CD8-positive, alpha-beta memory T cell (primary cell): ENCODE measurements around the gene GSTM4. TPM values are rescaled to one million over a fixed set of nuclear protein-coding genes. Genes with fewer than 3 reads are reported as not detected.
A peak's percentile ranks its signal among the peaks of the same experiment; 100 is the strongest.

Experiments used
- CTCF ChIA-PET: fragments of 350-600 bp; sonication (Branson Sonifier 250); formaldehyde crosslinking; loops from one replicate; lab custom pipeline; 2021; ENCODE audit warnings: antibody characterized with exemption; lab: Charles Lee
- POLR2A ChIA-PET: fragments of 350-600 bp; sonication (Branson Sonifier 250); formaldehyde crosslinking; loops from one replicate; lab custom pipeline; 2021; ENCODE audit warnings: antibody characterized with exemption; lab: Charles Lee
- DNase-seq, 5 donors: peaks; one replicate each; pipeline versions ENCODE4 v3.0.0 to v3.0.0-alpha.2; 2020 to 2022; ENCODE audit warnings: mixed read lengths in 1 of 5
- H3K27ac ChIP-seq: one replicate; pipeline ENCODE4 v1.7.0; 2013; ENCODE audit warnings: low read depth, mild to moderate bottlenecking, low read length, moderate library complexity
- H3K27me3 ChIP-seq: 2 replicates; pipeline ENCODE4 v1.7.0; 2013; ENCODE audit warnings: low read length, mild to moderate bottlenecking; ENCODE audit not compliant: insufficient read depth, poor library complexity, severe bottlenecking
- H3K36me3 ChIP-seq: 2 replicates; pipeline ENCODE4 v1.7.0; 2013; ENCODE audit warnings: mild to moderate bottlenecking, low read length, moderate library complexity; ENCODE audit not compliant: insufficient read depth
- H3K4me1 ChIP-seq: 2 replicates; pipeline ENCODE4 v1.7.0; 2013; ENCODE audit warnings: mild to moderate bottlenecking, low read length, moderate library complexity; ENCODE audit not compliant: insufficient read depth
- H3K4me3 ChIP-seq: 2 replicates; pipeline ENCODE4 v1.7.0; 2013; ENCODE audit warnings: mild to moderate bottlenecking, low read length
- H3K9me3 ChIP-seq: 2 replicates; pipeline ENCODE4 v1.7.0; 2013; ENCODE audit warnings: mild to moderate bottlenecking, low read length
- H3K27ac Mint-ChIP-seq, 8 donors: one replicate each; pipeline ENCODE4 v1.8.0; 2020 to 2021; ENCODE audit warnings: mixed read lengths in 8 of 8, mild to moderate bottlenecking in 6 of 8, inconsistent platforms in 3 of 8, moderate library complexity in 3 of 8
- H3K27me3 Mint-ChIP-seq, 2 donors: one replicate each; pipeline ENCODE4 v1.8.0; 2020 to 2021; ENCODE audit warnings: mixed read lengths in 2 of 2, mild to moderate bottlenecking in 1 of 2, moderate library complexity in 1 of 2
- H3K36me3 Mint-ChIP-seq, 3 donors: one replicate each; pipeline ENCODE4 v1.8.0; 2020 to 2021; ENCODE audit warnings: mixed read lengths in 3 of 3, inconsistent platforms in 1 of 3, mild to moderate bottlenecking in 1 of 3
- H3K4me1 Mint-ChIP-seq, 3 donors: one replicate each; pipeline ENCODE4 v1.8.0; 2020 to 2021; ENCODE audit warnings: mixed read lengths in 3 of 3, inconsistent platforms in 1 of 3, mild to moderate bottlenecking in 1 of 3
- H3K4me3 Mint-ChIP-seq, 7 donors: one replicate each; pipeline ENCODE4 v1.8.0; 2020 to 2021; ENCODE audit warnings: mixed read lengths in 7 of 7, mild to moderate bottlenecking in 6 of 7, moderate library complexity in 4 of 7, inconsistent platforms in 2 of 7
- H3K9me3 Mint-ChIP-seq, 5 donors: one replicate each; pipeline ENCODE4 v1.8.0; 2020 to 2022; ENCODE audit warnings: mixed read lengths in 5 of 5, mild to moderate bottlenecking in 3 of 5, moderate library complexity in 2 of 5, inconsistent platforms in 1 of 5
- polyA plus RNA-seq: library from polyadenylated mRNA; unstranded; fragments of 300-500 nt; fragmentation: Illumina TruSeq; gene quantifications from one replicate; pipeline ENCODE4 v1.2.3, GENCODE V29; 2021
- total RNA-seq, 2 experiments: library from RNA; stranded (reverse); gene quantifications; one replicate each; pipeline ENCODE4 v1.2.3, GENCODE V29; 2021

Gene GSTM4
- total and polyA plus RNA-seq, 3 experiments from 2014 or later, result 1.6 to 4.4 (median 2.7) TPM

DNA sequence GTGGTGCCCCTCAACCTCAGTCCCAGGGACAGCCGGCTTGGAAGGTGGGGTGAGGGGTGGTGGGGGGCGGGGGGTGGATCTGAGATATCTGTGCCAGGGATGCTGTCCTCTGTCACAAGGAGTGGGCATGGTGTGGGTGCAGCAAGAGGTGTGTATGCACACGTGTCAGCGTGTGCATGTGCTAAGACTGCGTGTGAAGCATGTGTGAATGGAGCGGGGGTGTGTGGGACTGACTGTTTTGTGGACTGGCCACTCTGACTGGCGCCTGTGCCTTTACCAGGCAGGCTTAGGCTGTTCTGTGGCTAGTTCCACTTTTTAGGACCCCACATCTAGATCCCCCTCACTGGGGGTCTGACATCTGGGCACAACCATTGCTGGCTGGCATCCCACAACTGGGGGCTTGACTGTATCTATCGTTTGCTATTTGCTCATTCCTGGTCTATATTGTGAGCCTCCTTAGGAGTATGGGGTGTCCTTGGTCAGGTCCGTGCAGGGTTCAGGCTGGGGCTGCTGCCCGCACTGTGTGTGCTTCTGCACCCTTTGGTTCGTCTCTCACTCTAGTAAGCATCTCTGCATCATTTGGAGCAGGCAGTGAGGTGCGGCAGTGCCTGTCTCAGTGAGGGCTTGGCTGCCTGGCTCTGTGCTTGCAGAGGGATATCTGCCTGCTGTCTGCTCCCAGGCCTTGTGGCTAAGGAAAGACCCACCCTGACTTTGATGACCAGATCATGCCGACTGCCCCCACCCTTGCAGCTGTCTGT is 34.3 kb upstream of the GSTM4 start:
- CTCF ChIA-PET, result interaction anchor here (1.2 to 8.9 kb wide), 4 partner anchors 9 to 130 kb away, joined by 3 to 52 read pairs (median 12); no protein-coding TSS in a partner anchor
- Mint-ChIP-seq H3K36me3 (peaks cover 0 to 23% (median 0%) of the 10 kb centered on the region in 3 donors), H3K27ac (peak overlapping the region; percentile 91 to 99 (median 98)), H3K27me3 (no peaks in the 10 kb centered on the region), H3K4me3 (peak overlapping the region; percentile 91 to 100 (median 97)), H3K4me1 (peaks cover 57 to 70% (median 58%) of the 10 kb centered on the region in 3 donors), H3K9me3 (no peaks in the 10 kb centered on the region)
- Histone ChIP-seq H3K36me3 (no peaks in the 10 kb centered on the region), H3K27ac (peak overlapping the region; percentile 91), H3K4me3 (peak overlapping the region; percentile 94), H3K27me3 (no peaks in the 10 kb centered on the region), H3K9me3 (no peaks in the 10 kb centered on the region), H3K4me1 (peaks cover 51% of the 10 kb centered on the region)
- POLR2A ChIA-PET, result interaction anchor here (1.6 kb wide), 1 partner anchor 73 kb away, joined by 4 read pairs; the partner anchor contains the start of gene GNAI3
- no peak for DNase-seq

DNA sequence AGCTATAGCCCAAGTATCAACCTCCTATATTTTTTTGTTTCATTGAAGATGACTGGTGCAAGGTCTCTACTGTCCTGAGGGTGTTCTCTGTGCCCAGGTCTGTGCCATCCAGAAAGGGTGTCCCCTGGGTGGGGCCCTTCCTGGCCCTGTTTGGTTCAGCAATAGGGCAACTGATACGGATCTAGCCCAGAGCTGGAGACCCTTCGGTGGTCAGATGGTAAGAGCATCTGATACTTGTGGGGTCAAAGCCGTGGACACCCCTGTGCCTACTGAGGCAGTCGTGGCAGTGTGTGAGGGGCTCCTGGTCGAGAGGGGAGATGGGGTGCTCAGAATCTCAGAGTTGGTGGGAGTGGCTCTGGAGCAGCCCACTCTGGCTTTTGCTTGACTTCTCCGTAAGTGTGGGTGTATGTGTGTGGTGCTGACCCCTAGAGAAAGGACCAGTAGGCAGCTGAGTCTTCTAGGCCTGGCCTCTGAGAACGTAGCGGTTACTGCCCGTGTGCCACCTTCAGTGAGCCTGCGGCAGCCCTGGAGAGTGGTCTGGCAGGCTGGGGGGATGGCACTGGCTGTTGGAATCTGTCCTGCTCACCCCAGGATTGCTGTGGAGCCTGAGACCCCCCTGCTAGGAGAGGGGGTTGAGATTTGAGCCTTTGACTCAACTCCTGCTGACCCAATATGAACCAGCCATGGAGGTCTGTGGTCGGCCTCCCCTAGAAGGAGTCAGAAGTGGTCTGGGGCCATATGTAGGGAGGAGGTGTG is 33.6 kb upstream of the GSTM4 start:
- Histone ChIP-seq H3K9me3 (no peaks in the 10 kb centered on the region), H3K4me1 (peaks cover 50% of the 10 kb centered on the region), H3K36me3 (no peaks in the 10 kb centered on the region), H3K27ac (peak overlapping the region; percentile 91), H3K27me3 (no peaks in the 10 kb centered on the region), H3K4me3 (peak overlapping the region; percentile 94)
- POLR2A ChIA-PET, result interaction anchor here (1.6 kb wide), 1 partner anchor 73 kb away, joined by 4 read pairs; the partner anchor contains the start of gene GNAI3
- CTCF ChIA-PET, result interaction anchor here (1.2 to 8.9 kb wide), 4 partner anchors 8 to 130 kb away, joined by 3 to 52 read pairs (median 12); no protein-coding TSS in a partner anchor
- Mint-ChIP-seq H3K27me3 (no peaks in the 10 kb centered on the region), H3K36me3 (peaks cover 0 to 30% (median 0%) of the 10 kb centered on the region in 3 donors), H3K9me3 (no peaks in the 10 kb centered on the region), H3K4me3 (peak overlapping the region; percentile 91 to 100 (median 97)), H3K4me1 (peaks cover 50 to 66% (median 51%) of the 10 kb centered on the region in 3 donors), H3K27ac (peak overlapping the region; percentile 88 to 99 (median 98))
- no peak for DNase-seq

- peak overlapping the region; percentile 36 for H3K4me3 ChIP-seq
- H3K36me3 Mint-ChIP-seq, result peaks cover 0 to 36% (median 0%) of the 10 kb centered on the region in 3 donors
- no peaks in the 10 kb centered on the region for H3K9me3 ChIP-seq
- H3K9me3 Mint-ChIP-seq, result no peaks in the 10 kb centered on the region
- H3K4me1 ChIP-seq, result peaks cover 50% of the 10 kb centered on the region
- CTCF ChIA-PET, result interaction anchor here (8.9 kb wide), 1 partner anchor 17 kb away, joined by 52 read pairs; no protein-coding TSS in a partner anchor
- peaks cover 46 to 62% (median 48%) of the 10 kb centered on the region in 3 donors for H3K4me1 Mint-ChIP-seq
- H3K4me3 Mint-ChIP-seq, result peak overlapping the region; percentile 70 to 99 (median 96)
- no peak for DNase-seq
- POLR2A ChIA-PET, result interaction anchor here (1.6 kb wide), 1 partner anchor 74 kb away, joined by 4 read pairs; the partner anchor contains the start of gene GNAI3
- peak overlapping the region; percentile 29 to 99 (median 98) for H3K27ac Mint-ChIP-seq
- no peaks in the 10 kb centered on the region for H3K27me3 Mint-ChIP-seq
- H3K27me3 ChIP-seq, result no peaks in the 10 kb centered on the region
- H3K27ac ChIP-seq, result no peak overlapping the region
- H3K36me3 ChIP-seq, result peaks cover 3% of the 10 kb centered on the region
These were observed 33.0 kb upstream of the GSTM4 start for GRCh38 chr1:109622895-109623294.

- CTCF ChIA-PET, result interaction anchor here (0.7 to 8.9 kb wide), 6 partner anchors 14 to 361 kb away, joined by 3 to 52 read pairs (median 4); partner anchors contain the start of gene AHCYL1
- Mint-ChIP-seq H3K4me3 (peak overlapping the region in 5 of 7 donors; percentile 39 to 91 (median 52)), H3K36me3 (peaks cover 0 to 44% (median 0%) of the 10 kb centered on the region in 3 donors), H3K27ac (peak overlapping the region; percentile 33 to 99 (median 94)), H3K9me3 (no peaks in the 10 kb centered on the region), H3K27me3 (no peaks in the 10 kb centered on the region), H3K4me1 (peaks cover 43 to 58% (median 45%) of the 10 kb centered on the region in 3 donors)
- no peak for DNase-seq
- Histone ChIP-seq H3K4me1 (peaks cover 50% of the 10 kb centered on the region), H3K36me3 (peaks cover 9% of the 10 kb centered on the region), H3K4me3 (peak overlapping the region; percentile 36), H3K27me3 (no peaks in the 10 kb centered on the region), H3K27ac (no peak overlapping the region), H3K9me3 (no peaks in the 10 kb centered on the region)
- POLR2A ChIA-PET, result interaction anchor here (1.4 kb wide), 1 partner anchor 75 kb away, joined by 4 read pairs; the partner anchor contains the start of gene GNAI3
These were observed 32.2 kb upstream of the GSTM4 start for GRCh38 chr1:109623601-109624161.

- peaks cover 36 to 51% (median 39%) of the 10 kb centered on the region in 3 donors for H3K4me1 Mint-ChIP-seq
- H3K27me3 Mint-ChIP-seq, result no peaks in the 10 kb centered on the region
- POLR2A ChIA-PET, result interaction anchor here (1.4 kb wide), 1 partner anchor 76 kb away, joined by 4 read pairs; the partner anchor contains the start of gene GNAI3
- peak overlapping the region in 3 of 7 donors; percentile 52 to 77 (median 67) for H3K4me3 Mint-ChIP-seq
- CTCF ChIA-PET, result interaction anchor here (0.7 to 8.9 kb wide), 7 partner anchors 13 to 361 kb away, joined by 3 to 52 read pairs (median 4); partner anchors contain the start of gene AHCYL1
- no peaks in the 10 kb centered on the region for H3K27me3 ChIP-seq
- H3K27ac Mint-ChIP-seq, result peak overlapping the region; percentile 26 to 91 (median 70)
- no peak overlapping the region for H3K4me3 ChIP-seq
- no peaks in the 10 kb centered on the region for H3K9me3 ChIP-seq
- H3K27ac ChIP-seq, result no peak overlapping the region
- H3K4me1 ChIP-seq, result peaks cover 43% of the 10 kb centered on the region
- peaks cover 13% of the 10 kb centered on the region for H3K36me3 ChIP-seq
- DNase-seq, result peak in 1 of 5 donors; percentile 27
- H3K9me3 Mint-ChIP-seq, result no peaks in the 10 kb centered on the region
- peaks cover 1 to 51% (median 1%) of the 10 kb centered on the region in 3 donors for H3K36me3 Mint-ChIP-seq
These were observed 31.5 kb upstream of the GSTM4 start for GRCh38 chr1:109624201-109625010.

GRCh38 chr1:109625176-109625575 is 30.7 kb upstream of the GSTM4 start:
- H3K36me3 ChIP-seq, result peaks cover 19% of the 10 kb centered on the region
- H3K4me1 ChIP-seq, result peaks cover 38% of the 10 kb centered on the region
- H3K27ac ChIP-seq, result no peak overlapping the region
- no peak overlapping the region for H3K4me3 ChIP-seq
- H3K27me3 ChIP-seq, result no peaks in the 10 kb centered on the region
- H3K9me3 ChIP-seq, result no peaks in the 10 kb centered on the region
- Mint-ChIP-seq H3K4me3 (no peak overlapping the region), H3K9me3 (no peaks in the 10 kb centered on the region), H3K36me3 (peaks cover 3 to 54% (median 6%) of the 10 kb centered on the region in 3 donors), H3K27ac (peak overlapping the region in 5 of 8 donors; percentile 7 to 91 (median 68)), H3K27me3 (no peaks in the 10 kb centered on the region), H3K4me1 (peaks cover 32 to 45% (median 37%) of the 10 kb centered on the region in 3 donors)
- DNase-seq, result no peak
- CTCF ChIA-PET, result interaction anchor here (1.1 to 8.9 kb wide), 5 partner anchors 15 to 360 kb away, joined by 3 to 52 read pairs (median 4); partner anchors contain the start of gene AHCYL1
- POLR2A ChIA-PET, result interaction anchor here (1.4 kb wide), 1 partner anchor 76 kb away, joined by 4 read pairs; the partner anchor contains the start of gene GNAI3
